Left ventricle myocardium superior (tissue), 1 donor: ENCODE results near the gene ENTREP1. TPM values are rescaled to one million over a fixed set of nuclear protein-coding genes. Genes with fewer than 3 reads are reported as not detected.

ENCODE experiments used
- ATAC-seq: fragments of 200-7000 bp; cut with Tn5 transposase; one replicate; pipeline ENCODE4 v1.9.1; 2020; ENCODE audit warnings: mild to moderate bottlenecking, moderate library complexity
- DNase-seq: peaks from one replicate; pipeline ENCODE4 v3.0.0-alpha.2; 2020
- intact Hi-C: fragments of 100-400 bp; cut with micrococcal nuclease; formaldehyde crosslinking; loops from one replicate; pipeline ENCODE4 v1.11.0; 2022
- total RNA-seq: library from RNA; stranded (reverse); fragmentation: NEBNext Ultra II Directional; extraction: Animal tissue kit (Norgen Biotek cat#: 25700); gene quantifications from one replicate; pipeline ENCODE4 v1.2.1, GENCODE V29; 2021
- donor health status: DM: no; HTN: yes; CAD: no; lungs with severe emphysema.

Gene ENTREP1
- total RNA-seq, 1 donor from 2014 or later: 21.3 TPM

DNA sequence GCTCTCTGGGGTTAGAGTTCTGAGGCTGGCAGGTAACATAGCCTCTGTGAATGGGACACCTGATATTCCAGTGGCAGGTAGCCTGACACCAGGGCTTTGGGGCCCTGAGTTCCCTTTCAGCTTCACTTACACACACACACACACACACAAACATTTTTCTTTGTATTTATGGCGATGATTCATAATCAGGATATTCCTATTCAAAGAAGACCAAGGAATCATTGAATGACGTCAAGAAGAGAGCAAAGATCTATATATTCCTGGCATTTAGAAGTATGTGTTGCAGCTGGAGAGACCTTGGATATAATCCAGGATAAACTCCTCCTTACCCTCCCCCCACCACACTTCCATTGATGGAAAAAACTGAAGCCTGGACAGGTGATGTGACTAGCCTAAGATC lies 7.9 kb upstream of the ENTREP1 start:
- DNase-seq: no peak
- ATAC-seq: no peak

DNA sequence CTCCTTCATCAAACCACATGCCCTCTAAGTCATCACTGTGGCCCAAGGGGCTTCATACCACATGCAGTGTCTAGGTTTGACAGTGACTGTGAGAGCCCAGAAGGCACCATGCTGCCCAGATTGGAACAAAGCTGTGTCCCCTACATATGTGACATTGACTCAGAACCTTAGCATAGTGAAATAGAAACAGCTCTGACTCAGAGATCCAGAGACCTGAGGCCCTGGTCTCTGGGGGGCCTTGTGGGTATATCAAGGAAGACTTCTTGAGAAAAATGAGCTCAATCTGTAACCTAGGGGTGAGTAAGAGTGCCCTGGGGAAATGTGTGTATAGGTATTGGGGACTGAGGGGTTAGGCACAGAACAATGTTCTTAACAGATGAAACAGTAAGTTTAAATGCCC lies 7.1 kb upstream of the ENTREP1 start:
- DNase-seq: no peak
- no peak for ATAC-seq
- intact Hi-C loops: no loop called here

More for the DNA sequence above, 7.9 kb upstream of the ENTREP1 start:
- intact Hi-C loops: no loop called here

GRCh38 chr9:69319324-69320025 lies 5.5 kb upstream of the ENTREP1 start:
- ATAC-seq: no peak
- intact Hi-C loops: no loop called here

DNA sequence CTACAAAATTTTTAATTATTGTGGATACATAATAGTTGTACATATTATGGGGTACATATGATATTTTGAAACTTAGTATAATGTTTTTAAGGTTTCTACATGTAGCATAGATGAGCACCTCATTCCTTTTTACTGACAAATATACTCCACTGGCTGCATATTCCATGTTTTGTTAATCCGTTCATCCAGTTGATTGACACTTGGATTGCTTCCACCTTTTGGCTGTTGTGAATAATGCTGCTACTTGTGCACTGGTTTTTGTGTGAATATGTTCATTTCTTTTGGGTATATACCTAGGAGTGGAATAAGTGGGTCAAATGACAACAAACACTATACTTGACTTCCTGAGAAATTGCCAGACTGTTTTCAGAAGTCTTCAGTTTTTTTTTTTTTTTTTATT lies 2.8 kb upstream of the ENTREP1 start:
- ATAC-seq (no peak), DNase-seq (no peak)
- intact Hi-C loops: no loop called here

More at GRCh38 chr9:69319324-69320025, 5.5 kb upstream of the ENTREP1 start:
- no peak for DNase-seq

- ATAC-seq (no peak), DNase-seq (no peak)
- intact Hi-C loops: no loop called here
Observed at GRCh38 chr9:69323861-69324260, 1.2 kb upstream of the ENTREP1 start.

DNA sequence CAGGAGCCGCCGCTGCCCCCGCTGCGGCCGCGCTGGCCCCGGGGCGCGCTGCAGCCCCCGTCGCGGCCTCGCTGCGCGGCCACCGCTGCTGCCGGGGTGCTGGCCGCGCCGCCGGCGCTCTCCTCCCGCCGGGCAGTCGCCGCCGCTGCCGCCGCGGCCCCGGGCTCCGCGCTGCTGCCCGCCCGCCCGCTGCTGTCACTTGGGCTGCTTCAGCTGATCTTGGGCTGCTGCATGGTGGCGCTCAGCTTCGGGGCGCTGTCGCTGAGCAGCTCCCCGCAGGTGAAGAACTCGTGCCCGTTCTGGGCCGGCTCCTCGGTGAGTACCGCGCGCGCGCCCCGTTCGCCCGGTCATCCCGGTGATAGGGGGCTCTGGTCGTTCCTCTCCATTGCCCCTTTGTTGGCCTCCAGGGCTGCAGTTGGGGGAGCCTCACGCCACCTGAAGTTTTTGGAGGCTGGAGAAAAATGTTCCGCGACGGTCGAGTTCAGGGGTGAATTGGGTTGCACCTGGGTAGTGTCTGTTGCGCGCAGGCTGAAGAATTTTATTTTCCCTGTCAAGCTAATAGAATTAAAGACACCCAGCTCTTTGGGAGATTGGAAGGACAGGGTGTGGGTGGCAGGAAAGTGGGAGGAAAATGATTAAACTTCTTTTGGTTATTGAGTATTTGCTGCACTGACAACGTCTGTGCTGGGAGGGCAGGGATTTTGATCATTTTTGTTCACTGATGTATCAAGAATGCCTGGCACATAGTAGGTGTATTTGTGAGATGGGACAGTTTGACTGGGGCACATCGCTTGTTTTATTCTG lies 596 bp downstream of the ENTREP1 start:
- ATAC-seq: peak; percentile 18
- peak; percentile 57 for DNase-seq
- intact Hi-C loops: no loop called here

- DNase-seq (peak; percentile 47), ATAC-seq (peak; percentile 43)
- intact Hi-C loops: no loop called here
Observed at GRCh38 chr9:69326261-69326660, 1.2 kb downstream of the ENTREP1 start.

DNA sequence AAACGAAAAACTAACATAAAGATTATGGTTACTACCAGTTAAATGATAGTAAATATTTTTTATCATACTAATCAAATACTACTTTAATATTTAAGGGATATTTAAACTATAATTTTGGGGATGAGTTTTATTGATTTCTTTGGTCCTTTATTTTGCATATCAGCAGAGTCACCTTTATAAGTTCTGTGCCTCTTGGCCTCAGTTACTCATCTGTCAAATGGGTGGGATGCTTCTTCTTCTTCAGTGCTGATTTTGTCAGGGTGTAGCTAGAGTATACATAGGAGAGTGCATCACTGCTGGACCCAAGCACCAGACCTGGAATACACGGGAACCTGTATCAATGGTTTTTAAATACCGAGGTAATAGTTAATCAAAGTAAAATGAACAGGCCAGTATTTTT lies 5.6 kb downstream of the ENTREP1 start:
- no peak for DNase-seq
- ATAC-seq: no peak
- intact Hi-C loops: no loop called here

DNA sequence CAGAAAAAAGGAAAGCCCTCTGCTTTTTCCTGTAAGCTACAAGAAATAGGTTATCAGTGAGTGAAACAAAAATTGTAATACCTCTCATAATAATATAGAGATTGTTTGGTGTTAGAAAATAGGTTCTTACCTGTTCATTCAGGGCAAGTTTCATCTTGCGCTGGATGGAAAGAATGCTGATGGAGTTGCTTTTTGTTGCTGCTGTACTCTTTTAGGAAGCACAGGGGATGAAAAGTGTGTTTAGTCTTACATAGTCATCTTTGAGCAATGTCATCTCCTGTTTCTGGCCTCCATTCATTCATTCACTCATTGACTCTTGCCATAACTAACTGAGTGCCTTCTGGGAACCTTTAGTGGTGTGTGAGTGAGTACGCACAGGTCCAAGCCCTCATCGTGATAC lies 6.4 kb downstream of the ENTREP1 start:
- intact Hi-C loops: no loop called here

DNA sequence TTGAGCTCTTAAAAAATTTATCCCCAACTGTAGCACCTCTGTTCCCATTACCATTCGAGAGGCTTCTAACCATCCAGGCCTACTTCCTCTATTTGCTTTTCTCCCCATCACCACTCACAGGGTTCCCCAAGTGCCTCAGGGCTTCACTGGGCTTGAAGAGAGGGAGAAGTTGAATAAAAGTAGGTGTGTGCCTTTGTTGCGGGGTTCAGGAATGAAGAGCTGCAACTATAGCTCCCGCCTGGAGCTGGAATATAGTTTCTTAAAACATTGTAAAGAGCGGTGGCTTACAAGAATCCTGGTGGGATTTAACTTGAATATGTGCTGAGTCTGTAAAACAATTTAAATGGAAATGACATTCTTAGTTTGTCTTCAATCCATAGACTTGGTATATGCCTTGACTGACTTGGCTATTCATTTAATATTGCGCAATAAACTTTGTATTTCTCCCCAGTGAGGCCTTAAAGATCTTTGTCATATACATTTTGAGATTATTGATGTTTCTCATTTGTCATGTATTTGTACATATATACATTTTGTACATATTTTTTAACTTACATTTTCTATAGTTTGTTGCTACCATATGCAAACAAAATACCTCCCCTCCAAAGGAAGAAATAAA lies 7.2 kb downstream of the ENTREP1 start:
- intact Hi-C loops: no loop called here
- DNase-seq: no peak
- ATAC-seq: no peak

More for the DNA sequence above, 6.4 kb downstream of the ENTREP1 start:
- DNase-seq: no peak
- no peak for ATAC-seq

GRCh38 chr9:69333716-69334115 lies 8.7 kb downstream of the ENTREP1 start:
- intact Hi-C loops: no loop called here
- no peak for ATAC-seq
- DNase-seq: no peak

- ATAC-seq (no peak), DNase-seq (no peak)
- intact Hi-C loops: no loop called here
Observed at GRCh38 chr9:69334317-69334716, 9.3 kb downstream of the ENTREP1 start.

DNA sequence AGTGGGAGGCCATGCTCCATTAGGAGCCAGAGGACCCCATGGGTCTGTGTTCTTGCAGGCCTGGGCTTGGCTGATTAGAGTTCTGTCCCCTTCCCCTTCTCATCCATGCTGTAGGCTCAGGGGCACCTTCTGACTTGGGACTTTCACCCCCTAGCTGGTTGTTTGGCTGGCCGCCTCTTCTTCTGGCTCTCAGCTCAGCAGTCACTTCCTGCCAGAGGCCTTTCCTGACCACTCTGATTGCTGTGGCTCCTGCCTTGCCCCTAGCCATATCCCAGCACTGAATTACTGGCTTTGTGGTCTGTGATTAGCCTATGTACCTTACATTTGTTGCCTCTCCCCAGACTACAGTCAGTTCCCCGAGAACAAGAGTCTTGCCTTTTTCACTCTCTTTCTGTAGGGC lies 14.6 kb downstream of the ENTREP1 start:
- intact Hi-C loops: no loop called here
- ATAC-seq (peak; percentile 80), DNase-seq (peak; percentile 51)

DNA sequence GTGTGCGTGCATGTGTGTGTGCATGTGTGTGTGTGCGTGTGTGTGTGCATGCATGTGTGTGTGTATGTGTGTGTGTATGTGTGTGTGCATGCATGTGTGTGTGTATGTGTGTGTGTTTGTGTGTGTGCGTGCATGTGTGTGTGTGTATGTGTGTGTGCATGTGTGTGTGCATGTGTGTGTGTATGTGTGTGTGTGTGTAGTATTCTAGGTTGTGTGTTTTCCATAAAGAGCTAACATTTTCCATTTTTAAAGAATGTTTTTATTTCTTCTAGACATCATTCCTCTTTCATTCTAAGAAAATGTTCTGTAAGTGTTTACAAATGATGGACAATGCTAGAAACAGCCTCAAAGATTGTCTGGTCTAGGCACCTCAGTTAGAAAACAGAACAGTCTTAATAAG lies 15.6 kb downstream of the ENTREP1 start:
- no peak for DNase-seq
- no peak for ATAC-seq
- intact Hi-C loops: no loop called here

GRCh38 chr9:69342769-69343168 lies 17.8 kb downstream of the ENTREP1 start:
- intact Hi-C loops: no loop called here
- DNase-seq (no peak), ATAC-seq (no peak)

GRCh38 chr9:69344459-69344858 lies 19.4 kb downstream of the ENTREP1 start:
- intact Hi-C loops: no loop called here
- ATAC-seq: peak; percentile 67

DNA sequence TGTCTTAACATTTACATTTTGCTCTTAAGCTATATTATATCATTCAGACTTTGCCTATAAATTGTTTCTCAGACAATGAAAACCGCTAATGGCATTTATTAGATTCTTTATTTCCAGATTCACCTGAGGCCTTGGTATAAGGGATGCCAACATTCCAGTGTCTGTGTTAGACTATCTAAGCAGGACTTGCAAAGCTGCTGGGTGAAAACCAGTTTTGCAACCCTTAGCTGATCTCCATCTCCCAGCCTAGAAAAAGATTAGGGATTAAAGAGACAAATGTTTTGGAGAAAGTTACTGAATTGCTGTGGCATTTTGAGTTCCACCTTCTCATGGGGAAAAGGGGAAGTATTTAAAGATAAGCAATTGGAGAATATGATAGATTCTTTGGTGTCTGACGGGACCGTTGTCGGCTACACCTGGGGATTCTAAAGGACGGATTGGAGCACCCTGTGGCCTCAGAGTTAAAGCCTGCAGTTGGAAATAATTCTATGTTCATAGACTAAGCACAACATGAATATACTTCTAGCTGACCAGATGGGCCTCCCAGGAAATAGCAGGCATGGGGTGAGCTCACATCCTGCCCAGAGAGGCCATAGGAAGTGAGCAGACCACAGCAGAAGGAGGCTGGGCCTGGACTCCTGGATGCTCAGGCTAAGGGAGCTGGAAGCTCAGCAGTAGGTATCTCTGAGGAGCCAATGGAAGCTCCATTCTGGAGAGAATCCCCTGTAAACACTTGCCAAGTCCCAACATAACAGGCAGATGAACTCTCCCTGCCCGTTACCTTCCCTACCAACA lies 21.8 kb downstream of the ENTREP1 start:
- no peak for ATAC-seq
- no peak for DNase-seq
- intact Hi-C loops: no loop called here

More at GRCh38 chr9:69344459-69344858, 19.4 kb downstream of the ENTREP1 start:
- no peak for DNase-seq

GRCh38 chr9:69347607-69348006 lies 22.6 kb downstream of the ENTREP1 start:
- no peak for ATAC-seq
- no peak for DNase-seq
- intact Hi-C loops: no loop called here

DNA sequence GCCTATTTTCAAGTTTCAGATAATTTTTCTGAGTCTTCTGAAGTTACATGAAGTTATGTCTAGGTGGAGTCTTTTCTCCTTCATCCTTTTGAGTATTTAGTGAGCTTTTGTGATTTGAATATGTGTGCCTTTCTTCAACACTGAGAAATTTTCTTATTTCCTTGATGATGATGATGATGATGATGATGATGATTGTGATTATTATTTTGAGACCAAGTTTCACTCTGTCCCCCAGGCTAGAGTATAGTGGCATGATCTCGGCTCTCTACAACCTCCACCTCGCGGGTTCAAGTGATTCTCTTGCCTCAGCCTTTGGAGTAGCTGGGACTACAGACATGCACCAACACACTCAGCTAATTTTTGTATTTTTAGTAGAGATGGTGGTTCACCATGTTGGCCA lies 26.2 kb downstream of the ENTREP1 start:
- ATAC-seq: no peak
- no peak for DNase-seq
- intact Hi-C loops: no loop called here
